Left renal pelvis (tissue), 4 donors: Measurements from ENCODE around the gene DMAC1. TPM values are rescaled to one million over a fixed set of nuclear protein-coding genes. Genes with fewer than 3 reads are reported as not detected.

Experiments used
- DNase-seq, 4 donors: peaks; one replicate each; pipeline ENCODE4 v3.0.0-alpha.2; 2013; ENCODE audit warnings: low read depth in 4 of 4, low spot score in 3 of 4
- polyA plus RNA-seq, 4 donors: library from polyadenylated mRNA; unstranded; fragments of 120-200 nt; gene quantifications; one replicate each; pipeline ENCODE4 v1.2.1, GENCODE V29; 2013; ENCODE audit not compliant: insufficient read length in 4 of 4

The DMAC1 gene, protein sequence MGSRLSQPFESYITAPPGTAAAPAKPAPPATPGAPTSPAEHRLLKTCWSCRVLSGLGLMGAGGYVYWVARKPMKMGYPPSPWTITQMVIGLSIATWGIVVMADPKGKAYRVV
- polyA plus RNA-seq, result 10 to 100 TPM; 72.8 to 89.8 (median 79.7) TPM

DNA sequence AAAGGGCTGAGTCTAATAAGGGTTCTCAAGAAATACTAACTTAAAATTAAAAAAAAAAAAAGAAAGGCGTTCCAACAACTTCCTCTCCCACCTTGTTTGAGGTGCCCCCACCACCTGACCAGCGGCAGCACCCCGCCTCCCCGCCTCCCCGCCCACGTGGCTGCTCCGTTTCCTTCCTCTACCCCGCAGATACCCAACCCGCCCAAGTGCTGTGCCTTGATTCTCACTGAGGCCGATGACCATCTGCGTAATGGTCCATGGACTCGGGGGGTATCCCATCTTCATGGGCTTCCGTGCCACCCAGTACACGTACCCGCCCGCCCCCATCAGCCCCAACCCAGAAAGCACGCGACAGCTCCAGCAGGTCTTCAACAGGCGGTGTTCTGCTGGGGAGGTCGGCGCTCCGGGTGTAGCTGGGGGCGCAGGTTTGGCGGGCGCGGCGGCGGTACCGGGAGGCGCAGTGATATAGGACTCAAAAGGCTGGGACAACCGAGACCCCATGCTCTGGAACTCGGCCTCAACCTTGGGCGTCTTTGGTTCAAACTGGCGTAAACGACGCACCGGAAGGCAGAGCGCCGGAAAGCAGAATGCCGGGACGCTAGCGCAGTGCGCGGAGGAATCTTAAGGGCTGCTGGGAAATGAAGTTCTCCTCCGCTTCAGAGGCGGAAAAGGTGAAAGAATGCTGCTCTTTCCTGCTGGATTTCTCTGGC, at the start of gene DMAC1:
TSS of gene DMAC1 (minus strand) at position 545 of the 710 bp plus-strand sequence. CDS start at position 501, 44 bp downstream.
- peak; percentile 60 to 80 (median 72) for DNase-seq

DNA sequence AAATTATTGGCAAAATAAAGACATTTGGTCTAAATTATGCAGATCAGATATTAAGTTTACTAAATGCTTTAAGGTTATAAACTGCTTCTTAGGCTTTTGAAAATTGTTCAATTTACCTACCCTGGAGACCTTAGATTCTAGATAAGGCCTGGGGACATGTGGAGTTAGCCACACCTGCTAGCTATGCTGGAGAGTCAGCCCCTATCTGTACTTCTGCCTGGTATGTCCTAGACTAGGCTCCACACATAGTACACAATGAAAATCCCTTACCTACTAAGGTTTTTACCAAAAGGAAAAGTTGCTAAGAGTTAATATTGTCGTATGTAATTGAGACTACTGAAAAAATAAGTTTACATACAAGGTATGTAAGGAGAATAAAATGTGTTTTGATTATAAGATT, 49.8 kb upstream of the DMAC1 start:
- DNase-seq, result no peak

DNA sequence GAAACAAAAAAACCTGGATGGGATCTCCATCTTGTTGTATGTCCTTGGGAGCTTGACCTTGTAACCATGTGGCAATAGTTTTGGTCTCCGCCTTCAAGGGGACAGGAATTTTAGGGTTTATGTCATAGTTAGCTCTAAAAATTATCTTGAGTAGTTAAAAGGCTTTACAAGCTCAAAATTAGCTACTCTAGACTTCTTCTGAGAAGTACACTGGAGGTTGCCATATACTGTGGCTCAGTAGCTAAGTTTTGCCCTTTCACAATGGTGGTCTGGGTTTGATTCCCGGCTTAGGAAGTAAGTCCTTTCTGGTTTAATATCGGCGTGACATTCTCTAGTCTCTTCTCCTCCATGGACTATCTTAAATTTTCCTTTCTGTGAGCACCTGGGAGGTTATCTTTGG, 48.9 kb upstream of the DMAC1 start:
- DNase-seq, result no peak

DNA sequence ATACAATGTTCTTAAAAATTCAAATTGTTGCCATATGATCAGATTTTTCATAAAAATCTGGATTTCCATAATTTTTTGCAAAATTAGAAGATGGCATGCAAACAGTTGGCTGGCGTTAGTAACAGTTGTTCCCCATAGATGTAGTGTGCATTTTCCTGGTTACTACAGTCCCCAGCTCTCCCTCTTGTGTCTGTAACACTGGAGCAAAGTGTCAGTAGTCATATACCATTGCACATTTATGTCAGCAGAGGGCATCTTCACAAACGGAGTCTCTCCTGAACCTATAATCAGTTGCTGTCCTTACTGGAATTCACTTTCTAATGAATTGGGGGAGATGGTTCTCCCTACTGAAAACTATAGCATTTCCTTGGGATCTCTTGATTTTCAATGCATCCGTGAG, 44.7 kb upstream of the DMAC1 start:
- no peak for DNase-seq

DNA sequence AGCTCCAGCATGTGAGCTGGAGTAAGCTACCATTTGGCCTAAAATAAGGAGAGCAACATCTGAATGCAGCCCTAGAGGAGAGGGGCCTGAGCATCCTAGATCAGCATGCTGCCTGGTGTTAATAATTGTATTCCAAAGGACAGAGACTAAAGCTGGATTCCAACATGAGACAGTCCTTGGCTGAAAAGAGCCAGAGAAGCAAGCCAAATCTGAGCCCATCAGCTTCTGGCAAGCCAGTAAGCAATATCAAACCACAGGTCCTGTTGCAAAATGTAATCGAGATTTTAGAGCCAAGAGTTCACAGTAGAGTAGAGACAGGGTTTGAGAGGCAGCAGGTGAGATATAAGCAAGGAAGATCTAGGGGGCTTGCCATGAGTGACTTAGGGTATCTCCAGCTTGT, 42.3 kb upstream of the DMAC1 start:
- no peak for DNase-seq

DNA sequence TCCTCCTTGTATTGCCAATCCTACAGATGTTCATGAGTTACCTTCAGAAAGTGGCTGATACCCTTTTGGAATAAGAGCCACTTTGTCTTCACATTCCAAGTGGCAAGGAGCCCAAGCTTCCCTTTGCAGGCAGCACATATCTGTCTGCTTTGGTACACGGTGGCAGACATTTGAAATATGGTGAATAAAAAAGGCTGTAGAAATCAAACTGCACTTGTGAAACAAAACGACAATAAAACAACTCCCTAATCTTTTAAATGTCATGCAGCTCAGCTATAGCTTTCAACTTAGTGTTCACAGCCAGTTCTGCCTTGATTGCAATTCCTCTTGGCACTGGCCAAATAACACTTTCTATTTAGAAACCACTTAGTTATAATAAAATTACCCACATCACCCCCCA, 35.0 kb upstream of the DMAC1 start:
- no peak for DNase-seq

DNA sequence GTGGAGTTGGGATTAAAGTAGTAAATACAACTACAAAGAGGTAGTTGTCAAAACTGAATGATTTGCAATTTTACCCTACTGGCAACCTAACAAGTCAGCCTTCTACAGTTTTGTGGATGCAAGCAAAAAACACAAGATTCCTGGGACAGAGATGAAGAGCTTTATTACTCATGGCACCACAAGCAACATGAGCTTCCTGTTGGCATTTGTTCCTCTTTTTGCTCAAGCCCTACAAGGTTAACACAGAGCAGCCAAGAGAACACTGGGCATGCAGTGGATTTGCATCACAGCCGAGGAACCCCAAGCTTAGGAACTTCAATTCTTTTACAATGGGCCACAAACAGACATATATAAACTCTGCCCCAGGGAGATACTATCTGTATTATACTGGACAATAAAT, 28.8 kb upstream of the DMAC1 start:
- DNase-seq, result no peak

DNA sequence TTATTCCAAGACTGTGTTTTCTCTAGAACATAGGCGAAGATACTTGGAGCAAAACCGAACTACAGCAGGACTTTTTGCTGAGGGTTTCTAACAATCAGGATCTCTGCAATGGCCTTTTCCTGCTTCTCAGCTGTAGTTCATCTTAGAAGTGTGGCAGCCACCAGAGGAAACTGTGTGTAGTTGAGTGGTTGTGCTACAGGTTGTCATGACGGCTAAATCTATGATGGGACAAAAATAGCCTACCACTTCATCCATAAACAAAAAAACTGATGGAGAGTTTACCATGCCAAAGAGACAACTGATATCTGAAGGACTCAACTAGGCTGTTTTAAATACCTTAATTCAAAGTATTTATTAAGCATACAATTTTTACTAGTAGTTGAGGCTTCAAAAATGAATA, 28.2 kb upstream of the DMAC1 start:
- no peak for DNase-seq

DNA sequence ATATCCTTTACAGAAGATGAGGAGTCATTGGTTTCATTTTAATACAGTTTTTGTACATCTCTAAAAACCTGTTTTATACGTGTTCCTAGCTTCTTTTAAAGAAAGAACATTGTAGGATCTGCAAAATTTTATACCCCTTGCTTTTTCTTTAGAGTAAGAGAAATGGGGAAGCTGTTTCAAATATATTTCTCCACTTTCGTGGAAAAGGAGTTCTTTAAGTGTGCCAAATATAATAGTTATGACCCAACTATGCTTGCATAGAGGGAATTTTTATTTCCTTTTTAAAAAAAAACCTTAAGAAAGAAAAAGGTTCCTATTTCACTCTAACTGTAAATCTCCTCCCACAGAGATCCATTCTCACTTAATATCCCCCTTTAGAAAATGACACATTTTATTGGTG, 27.5 kb upstream of the DMAC1 start:
- DNase-seq, result no peak

DNA sequence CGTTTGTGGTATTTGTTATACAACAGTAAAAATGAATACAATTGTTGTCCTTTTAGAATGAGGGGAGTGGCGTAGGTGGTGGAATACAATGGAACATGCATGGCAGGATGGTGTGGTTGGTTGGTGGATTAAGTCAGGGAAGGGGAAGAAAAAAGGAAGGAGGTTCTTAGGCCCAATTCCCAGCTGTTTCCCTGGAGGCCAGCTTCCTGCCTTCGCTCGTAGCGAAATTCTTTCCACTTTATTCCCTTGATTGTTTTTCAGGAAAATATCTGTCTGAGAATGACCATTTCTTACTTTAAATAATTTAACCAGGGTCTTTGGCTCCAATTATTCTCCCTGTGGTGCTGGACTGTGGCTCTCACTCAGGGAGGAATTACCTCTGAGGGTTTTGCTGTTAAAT, 24.1 kb upstream of the DMAC1 start:
- DNase-seq, result no peak

DNA sequence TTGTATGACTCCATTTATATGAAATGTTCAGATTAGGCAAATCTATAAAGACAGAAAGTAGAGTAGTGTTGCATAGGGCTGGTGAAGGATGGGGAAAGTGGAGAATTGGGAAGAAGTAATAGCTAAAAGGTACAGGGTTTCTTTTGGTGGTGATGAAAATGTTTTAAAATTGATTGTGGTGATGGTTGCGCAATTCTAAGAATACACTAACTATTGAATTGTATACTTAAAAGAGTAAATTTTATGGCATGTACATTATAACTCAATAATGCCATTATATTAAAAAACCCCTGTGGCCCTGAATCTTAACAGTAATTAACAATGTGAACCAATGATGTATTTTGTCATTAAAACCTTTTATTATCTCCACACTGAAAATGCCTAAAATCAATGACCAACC, 20.4 kb upstream of the DMAC1 start:
- DNase-seq, result no peak

DNA sequence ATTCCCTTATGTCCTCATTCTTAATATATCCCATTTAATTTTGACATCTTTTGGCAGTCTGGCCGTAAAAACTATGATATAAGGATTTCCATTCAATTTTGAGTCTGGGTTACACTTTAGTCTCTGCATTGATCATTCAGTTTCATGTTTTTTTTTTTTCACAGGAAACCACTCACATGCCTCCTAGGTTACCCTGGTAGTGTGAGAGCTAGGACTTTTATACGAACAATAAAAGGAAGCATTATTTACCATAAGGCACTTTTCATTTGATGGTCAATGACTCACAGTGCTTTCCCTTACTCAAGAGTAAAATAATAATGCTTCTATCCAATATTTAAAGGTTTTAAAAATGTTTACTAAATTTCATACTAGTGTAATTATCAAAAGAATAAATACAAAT, 16.4 kb upstream of the DMAC1 start:
- no peak for DNase-seq

DNA sequence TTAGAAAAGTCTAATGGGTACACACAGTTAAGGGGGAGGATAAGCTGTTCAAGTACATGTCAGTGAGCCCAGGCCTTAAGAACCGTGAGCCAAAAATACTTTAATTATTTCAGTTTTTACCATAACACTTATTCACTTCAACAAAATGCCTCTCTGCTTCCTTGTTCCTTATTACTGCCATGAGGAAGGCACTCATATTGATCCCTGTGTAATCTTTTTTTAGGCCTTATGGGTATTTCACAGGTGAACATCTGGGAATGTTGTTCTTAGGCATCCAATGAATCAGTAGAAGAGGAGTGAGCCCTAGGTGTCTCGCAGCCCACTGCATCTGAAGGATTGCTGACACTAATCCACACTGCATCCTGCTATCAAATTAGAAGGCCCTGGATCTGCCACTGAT, 13.5 kb upstream of the DMAC1 start:
- DNase-seq, result no peak

DNA sequence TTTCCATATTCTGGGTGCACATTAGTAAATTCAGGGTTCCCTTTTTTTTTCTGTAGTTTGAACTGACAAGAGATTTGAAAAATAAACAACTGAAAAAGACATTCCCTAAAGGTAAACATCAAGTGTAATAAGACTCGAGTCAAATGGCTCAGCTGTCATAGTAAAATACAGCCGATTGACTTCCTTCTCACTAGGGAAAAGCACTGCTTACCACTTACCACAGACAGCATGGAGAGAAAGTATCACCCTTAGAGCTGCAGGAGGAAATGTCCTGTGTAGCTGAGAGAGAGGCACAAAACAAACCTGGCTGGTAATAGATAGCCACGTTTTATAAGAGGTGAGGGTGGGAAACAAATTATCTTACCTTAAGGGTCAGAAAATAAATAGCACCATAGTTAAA, 12.1 kb upstream of the DMAC1 start:
- no peak for DNase-seq

DNA sequence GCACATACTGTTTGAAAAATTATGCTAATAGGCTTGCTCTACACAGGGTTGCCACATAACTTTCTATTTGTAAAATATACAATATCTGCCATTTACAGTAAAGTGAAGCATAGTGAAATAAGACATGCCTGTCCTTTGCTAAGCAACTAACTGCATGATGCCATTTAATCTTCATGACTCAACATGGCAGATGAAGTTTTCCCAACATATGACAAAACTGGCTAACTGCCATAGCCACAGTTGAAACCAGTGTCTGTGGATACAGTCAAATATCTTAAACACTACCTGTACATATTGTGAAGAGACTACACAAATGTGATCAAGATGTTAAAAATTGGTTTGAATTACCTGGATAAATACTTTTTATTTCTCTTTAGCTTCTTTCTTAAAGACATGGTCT, 3.1 kb upstream of the DMAC1 start:
- DNase-seq, result no peak

DNA sequence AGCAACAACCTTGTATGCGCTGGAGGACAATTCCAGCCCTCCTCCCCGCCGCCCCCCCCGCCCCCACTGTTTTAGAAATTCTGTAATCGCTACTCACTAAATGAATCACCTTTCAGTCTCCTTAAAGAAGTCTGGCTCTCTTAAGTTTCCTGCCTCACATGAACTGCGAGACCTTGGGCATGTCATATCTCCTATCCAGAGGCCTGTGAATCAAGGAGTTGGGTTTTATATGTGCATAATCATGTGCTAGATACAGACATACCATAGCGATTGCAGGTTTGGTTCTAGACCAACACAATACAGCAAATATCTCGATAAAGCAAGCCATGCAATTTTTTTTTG, 337 bp upstream of the DMAC1 start:
- DNase-seq, result no peak

DNA sequence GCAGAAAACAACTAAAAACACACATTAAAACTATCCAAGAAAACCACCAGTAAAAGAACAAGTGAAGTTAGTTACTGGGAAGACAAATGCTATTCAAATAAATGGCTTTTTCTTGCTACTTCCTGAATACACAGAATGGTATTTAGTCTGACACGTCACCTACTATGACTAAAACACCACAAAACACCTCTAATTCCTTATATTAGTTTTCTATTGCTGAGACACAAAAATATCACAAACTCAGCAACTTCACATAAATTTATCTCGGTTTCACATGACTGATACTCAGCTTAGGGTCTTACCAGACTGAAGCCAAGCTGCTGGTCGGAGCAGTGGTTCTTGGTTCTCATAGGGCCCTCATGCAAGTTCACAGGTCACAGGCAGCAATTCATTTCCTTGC, 5.4 kb downstream of the DMAC1 start:
- no peak for DNase-seq

DNA sequence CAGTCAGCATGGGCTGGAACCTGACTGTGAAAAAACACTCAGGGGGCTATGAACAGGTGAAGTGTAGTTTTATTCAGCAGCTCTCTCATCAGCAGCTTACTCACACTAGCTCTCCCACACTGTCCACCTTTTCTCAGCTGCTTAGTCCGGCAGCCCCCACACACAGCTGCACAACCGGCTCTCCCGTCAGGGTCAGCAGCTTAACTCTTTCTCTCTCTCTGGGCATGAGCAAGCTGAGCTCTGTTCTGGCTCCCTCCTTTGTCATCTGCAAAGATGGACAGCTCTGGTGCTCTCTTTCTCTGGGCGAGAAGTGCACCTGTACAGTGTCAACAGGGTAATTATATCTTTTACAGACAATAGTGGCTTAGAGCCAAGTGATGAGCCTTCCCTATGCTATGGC, 8.2 kb downstream of the DMAC1 start:
- DNase-seq, result no peak

DNA sequence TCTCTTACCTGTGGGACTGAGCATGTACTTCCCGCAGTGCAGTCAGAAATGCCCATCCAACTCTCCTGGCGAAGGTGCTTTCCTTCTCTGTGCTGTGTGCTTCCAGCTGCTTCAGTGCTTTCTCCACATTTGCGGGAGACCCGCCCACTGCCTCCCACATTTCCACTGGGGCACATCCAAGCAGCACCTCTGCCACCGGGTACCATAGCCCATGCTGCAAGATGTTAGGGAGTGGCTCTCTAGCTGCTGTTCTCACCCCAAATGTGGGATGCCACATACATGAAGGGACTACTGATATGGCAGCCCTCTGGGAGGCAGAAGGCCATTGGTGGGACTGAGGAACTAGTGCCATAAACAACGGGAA, 8.8 kb downstream of the DMAC1 start:
- DNase-seq, result no peak

DNA sequence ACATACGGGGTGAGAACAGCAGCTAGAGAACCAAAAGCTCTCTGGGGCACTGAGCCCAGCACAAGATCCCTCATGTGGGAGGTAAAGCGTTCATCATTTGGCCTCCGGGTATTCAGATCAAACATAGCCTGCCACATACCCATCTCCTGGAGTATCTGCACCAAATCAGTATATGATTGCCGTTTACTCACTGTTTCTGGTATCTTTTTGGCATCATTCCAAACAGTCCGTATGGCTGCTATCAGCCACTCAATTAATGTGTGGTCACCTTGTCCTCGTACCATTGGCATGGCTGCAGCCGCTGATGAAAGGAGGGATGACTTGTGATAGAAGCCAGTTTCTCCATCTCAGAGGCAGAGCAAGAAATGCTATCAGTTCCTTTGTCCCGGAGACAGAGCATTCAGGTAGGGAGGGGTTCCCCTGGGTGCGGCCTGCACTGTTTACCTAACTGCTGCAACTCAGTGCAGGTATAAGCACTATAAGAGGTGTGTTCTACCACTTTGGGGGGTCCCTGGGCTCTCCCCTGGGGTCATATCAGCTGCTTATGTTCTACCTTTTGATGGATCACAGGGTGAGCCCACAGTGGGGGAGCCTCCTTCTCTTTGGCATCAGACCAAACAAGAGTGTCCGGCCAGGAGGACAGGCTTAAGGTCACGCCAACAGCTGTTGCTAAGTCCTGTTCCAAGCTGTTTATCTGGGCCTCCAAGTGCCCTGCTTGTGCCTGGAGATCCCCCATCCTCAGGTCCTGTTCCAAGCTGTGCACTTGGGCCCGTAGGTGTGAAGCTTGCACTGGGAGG, 9.4 kb downstream of the DMAC1 start:
- no peak for DNase-seq

DNA sequence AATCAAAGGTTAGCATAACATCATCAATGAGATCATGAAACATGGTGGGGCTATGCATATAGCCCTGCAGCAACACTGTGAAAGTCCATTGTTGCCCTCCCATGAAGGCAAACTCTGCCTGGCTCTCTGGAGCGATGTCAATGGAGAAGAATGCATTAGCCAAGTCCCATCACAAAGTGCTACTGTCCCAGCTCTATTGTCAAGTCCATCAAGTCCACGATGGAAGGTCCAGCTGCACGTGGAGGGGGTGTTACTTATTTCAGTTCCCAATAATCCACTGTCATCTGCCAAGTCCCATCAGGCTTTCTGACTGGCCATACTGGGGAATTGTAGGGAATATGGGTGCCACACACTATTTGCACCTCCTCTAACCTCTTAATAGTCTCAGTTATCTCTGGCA, 10.8 kb downstream of the DMAC1 start:
- DNase-seq, result no peak

DNA sequence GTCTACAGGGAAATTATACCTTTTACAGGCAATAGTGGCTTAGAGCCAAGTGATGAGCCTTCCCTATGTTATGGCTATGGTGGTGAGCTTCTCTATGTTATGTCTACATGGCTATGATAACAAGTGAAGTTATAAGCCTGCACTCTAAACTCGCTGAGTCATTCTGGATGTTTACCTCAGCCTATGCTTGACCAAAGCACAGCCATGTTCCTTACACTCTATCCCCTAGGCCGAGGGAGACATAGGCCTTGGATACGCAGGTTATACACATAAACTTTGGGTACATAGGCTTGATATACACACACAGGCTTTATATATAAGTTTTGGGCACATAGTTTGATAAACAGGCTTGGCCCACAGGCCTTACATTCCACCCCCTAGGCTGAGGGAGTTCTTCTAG, 13.8 kb downstream of the DMAC1 start:
- no peak for DNase-seq
